ENCODE measurements around the gene KRT7. TPM values are rescaled to one million over a fixed set of nuclear protein-coding genes. Genes with fewer than 3 reads are reported as not detected.

Gene KRT7
- total and polyA plus RNA-seq, 12 donors: 0.33 to 34.8 (median 8.4) TPM

- H3K9me3 ChIP-seq (replicated peaks in 1 of 3): no peaks in the 10 kb centered on the region
- H3K4me1 ChIP-seq (replicated peaks in 1 of 2): peaks cover 16 to 19% of the 10 kb centered on the region in 2 donors
- no peaks in the 10 kb centered on the region for H3K27me3 ChIP-seq
- 75 to 86% (median 82%) methylated on average over 6 of the region's 6 CpGs for WGBS, 4 donors
- no peaks in the 10 kb centered on the region for H3K36me3 ChIP-seq (replicated peaks in 1 of 2)
- no peak for TF ChIP-seq CTCF (IDR thresholded peaks at IDR 0.05)
- TF ChIP-seq POLR2A (IDR thresholded peaks at IDR 0.05): no peak
- intact Hi-C loops (cut with DNase I): no loop called here
- peak in 1 of 7 donors; percentile 71 for DNase-seq
- no peak overlapping the region for H3K4me3 ChIP-seq
- H3K27ac ChIP-seq: no peak overlapping the region
These were observed 48.2 kb upstream of the KRT7 start for GRCh38 chr12:52184813-52185212.

GRCh38 chr12:52185400-52185967, 47.6 kb upstream of the KRT7 start:
- intact Hi-C loops (cut with DNase I): no loop called here
- Histone ChIP-seq H3K27me3 (no peaks in the 10 kb centered on the region), H3K4me3 (no peak overlapping the region), H3K36me3 (replicated peaks in 1 of 2) (no peaks in the 10 kb centered on the region), H3K27ac (peak overlapping the region in 1 of 5 donors; percentile 90), H3K9me3 (replicated peaks in 1 of 3) (no peaks in the 10 kb centered on the region), H3K4me1 (replicated peaks in 1 of 2) (peaks cover 16 to 17% of the 10 kb centered on the region in 2 donors)
- TF ChIP-seq CTCF (IDR thresholded peaks at IDR 0.05) (no peak), POLR2A (IDR thresholded peaks at IDR 0.05) (no peak)
- DNase-seq: no peak
- WGBS, 4 donors: 93 to 96% (median 94%) methylated on average over 15 to 16 of the region's 16 CpGs

GRCh38 chr12:52186118-52186840, 46.8 kb upstream of the KRT7 start:
- TF ChIP-seq POLR2A (IDR thresholded peaks at IDR 0.05): no peak
- no peak for TF ChIP-seq CTCF (IDR thresholded peaks at IDR 0.05)
- H3K27ac ChIP-seq: peak overlapping the region in 4 of 5 donors; percentile 24 to 90 (median 57)
- no peaks in the 10 kb centered on the region for H3K9me3 ChIP-seq (replicated peaks in 1 of 3)
- peaks cover 16 to 23% of the 10 kb centered on the region in 2 donors for H3K4me1 ChIP-seq (replicated peaks in 1 of 2)
- H3K4me3 ChIP-seq: no peak overlapping the region
- WGBS, 4 donors: 79 to 89% (median 87%) methylated on average over 7 to 8 of the region's 8 CpGs
- no peaks in the 10 kb centered on the region for H3K27me3 ChIP-seq
- no peaks in the 10 kb centered on the region for H3K36me3 ChIP-seq (replicated peaks in 1 of 2)
- intact Hi-C loops (cut with DNase I): no loop called here
- DNase-seq: peak in 2 of 7 donors; percentile 59 to 61

GRCh38 chr12:52187206-52187605, 45.8 kb upstream of the KRT7 start:
- no peaks in the 10 kb centered on the region for H3K9me3 ChIP-seq (replicated peaks in 1 of 3)
- WGBS, 4 donors: 83 to 97% (median 92%) methylated on average over 10 to 11 of the region's 11 CpGs
- no peak for TF ChIP-seq CTCF (IDR thresholded peaks at IDR 0.05)
- TF ChIP-seq POLR2A (IDR thresholded peaks at IDR 0.05): no peak
- no peak overlapping the region for H3K4me3 ChIP-seq
- no peaks in the 10 kb centered on the region for H3K27me3 ChIP-seq
- DNase-seq: no peak
- intact Hi-C loops (cut with DNase I): no loop called here
- H3K27ac ChIP-seq: peak overlapping the region in 2 of 5 donors; percentile 78 to 90
- no peaks in the 10 kb centered on the region for H3K36me3 ChIP-seq (replicated peaks in 1 of 2)
- H3K4me1 ChIP-seq (replicated peaks in 1 of 2): peaks cover 24 to 32% of the 10 kb centered on the region in 2 donors
